Measurements from ENCODE around the gene CDHR2.

Gene CDHR2

DNA sequence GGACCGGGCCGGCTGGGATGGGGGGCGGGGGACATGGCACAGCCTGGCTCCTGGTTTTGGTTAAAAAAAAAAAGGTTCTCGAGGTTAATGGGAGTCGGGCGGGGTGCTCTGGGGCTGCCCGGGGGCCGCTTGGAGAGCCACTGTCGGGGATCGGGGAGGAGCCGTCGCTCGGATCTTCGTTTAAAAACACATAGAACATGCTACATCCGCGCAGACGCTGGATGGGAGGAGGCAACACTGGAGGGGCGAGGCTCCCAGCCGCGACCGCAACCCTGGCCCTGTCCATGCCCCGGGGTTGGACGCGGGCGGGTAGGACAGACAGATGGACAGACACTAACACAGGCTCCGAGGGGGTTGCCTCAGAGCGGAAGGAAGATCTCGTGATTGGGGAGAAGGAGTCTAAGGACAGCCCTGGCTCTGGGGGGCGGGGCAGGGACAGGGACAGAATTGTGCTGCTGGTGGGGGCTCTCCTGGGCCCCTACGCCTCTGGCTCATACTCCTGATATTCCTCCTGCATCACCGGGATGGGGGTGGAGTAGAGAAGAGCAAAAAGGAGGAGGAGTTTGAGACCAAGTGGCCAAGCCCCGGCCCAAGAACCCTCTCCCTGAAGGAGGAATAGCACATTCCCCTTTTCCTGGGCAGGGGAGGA is 71.3 kb downstream of the CDHR2 start:
- TF ChIP-seq YY1 (IDR thresholded peaks at IDR 0.05; ENCODE audit: low read depth) = no peak
- no peak for TF ChIP-seq MAX (IDR thresholded peaks at IDR 0.05)
- TF ChIP-seq, protein P1, sequence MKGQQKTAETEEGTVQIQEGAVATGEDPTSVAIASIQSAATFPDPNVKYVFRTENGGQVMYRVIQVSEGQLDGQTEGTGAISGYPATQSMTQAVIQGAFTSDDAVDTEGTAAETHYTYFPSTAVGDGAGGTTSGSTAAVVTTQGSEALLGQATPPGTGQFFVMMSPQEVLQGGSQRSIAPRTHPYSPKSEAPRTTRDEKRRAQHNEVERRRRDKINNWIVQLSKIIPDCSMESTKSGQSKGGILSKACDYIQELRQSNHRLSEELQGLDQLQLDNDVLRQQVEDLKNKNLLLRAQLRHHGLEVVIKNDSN (IDR thresholded peaks at IDR 0.05) = no peak
- TF ChIP-seq TEAD4 (IDR thresholded peaks at IDR 0.05) = no peak
- no peak for TF ChIP-seq FOXM1 (IDR thresholded peaks at IDR 0.05; ENCODE audit: borderline replicate concordance, low read depth)
- TF ChIP-seq, protein P2, sequence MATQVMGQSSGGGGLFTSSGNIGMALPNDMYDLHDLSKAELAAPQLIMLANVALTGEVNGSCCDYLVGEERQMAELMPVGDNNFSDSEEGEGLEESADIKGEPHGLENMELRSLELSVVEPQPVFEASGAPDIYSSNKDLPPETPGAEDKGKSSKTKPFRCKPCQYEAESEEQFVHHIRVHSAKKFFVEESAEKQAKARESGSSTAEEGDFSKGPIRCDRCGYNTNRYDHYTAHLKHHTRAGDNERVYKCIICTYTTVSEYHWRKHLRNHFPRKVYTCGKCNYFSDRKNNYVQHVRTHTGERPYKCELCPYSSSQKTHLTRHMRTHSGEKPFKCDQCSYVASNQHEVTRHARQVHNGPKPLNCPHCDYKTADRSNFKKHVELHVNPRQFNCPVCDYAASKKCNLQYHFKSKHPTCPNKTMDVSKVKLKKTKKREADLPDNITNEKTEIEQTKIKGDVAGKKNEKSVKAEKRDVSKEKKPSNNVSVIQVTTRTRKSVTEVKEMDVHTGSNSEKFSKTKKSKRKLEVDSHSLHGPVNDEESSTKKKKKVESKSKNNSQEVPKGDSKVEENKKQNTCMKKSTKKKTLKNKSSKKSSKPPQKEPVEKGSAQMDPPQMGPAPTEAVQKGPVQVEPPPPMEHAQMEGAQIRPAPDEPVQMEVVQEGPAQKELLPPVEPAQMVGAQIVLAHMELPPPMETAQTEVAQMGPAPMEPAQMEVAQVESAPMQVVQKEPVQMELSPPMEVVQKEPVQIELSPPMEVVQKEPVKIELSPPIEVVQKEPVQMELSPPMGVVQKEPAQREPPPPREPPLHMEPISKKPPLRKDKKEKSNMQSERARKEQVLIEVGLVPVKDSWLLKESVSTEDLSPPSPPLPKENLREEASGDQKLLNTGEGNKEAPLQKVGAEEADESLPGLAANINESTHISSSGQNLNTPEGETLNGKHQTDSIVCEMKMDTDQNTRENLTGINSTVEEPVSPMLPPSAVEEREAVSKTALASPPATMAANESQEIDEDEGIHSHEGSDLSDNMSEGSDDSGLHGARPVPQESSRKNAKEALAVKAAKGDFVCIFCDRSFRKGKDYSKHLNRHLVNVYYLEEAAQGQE (IDR thresholded peaks at IDR 0.05; ENCODE audit: low read depth) = no peak
- no peak for TF ChIP-seq TAF1 (IDR thresholded peaks at IDR 0.05; ENCODE audit: low read depth)
- no peak for TF ChIP-seq NFIC (IDR thresholded peaks at IDR 0.05)
- TF ChIP-seq CEBPB (IDR thresholded peaks at IDR 0.05) = no peak
- TF ChIP-seq RAD21 (IDR thresholded peaks at IDR 0.05; ENCODE audit: low read depth) = no peak
- TF ChIP-seq EP300 (IDR thresholded peaks at IDR 0.05; ENCODE audit: borderline replicate concordance) = no peak
- TF ChIP-seq EGR1 (IDR thresholded peaks at IDR 0.05) = no peak
- no peak for TF ChIP-seq TCF12 (IDR thresholded peaks at IDR 0.05; ENCODE audit: low read depth)

DNA sequence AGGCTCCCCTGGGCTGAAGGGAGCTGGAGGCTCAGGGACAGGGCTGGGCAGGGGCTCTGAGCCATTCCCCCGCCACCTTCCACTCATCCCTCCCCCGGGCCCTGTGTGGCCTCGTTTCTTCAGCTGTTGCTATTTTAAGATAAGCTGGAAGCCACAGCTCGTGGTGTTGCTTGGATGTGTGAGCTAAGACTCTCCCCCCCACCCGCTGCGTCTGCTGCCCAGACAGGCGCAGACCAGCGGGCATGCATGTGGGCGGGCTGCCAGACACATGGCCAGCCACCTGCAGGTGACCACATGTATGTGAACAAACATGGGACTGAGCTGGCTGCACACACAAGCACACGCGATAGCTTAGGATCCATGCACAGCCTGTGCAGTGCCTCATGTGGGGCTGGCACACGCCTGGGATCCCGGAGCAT is 72.5 kb downstream of the CDHR2 start:
- TF ChIP-seq CEBPB (IDR thresholded peaks at IDR 0.05) (no peak), EGR1 (IDR thresholded peaks at IDR 0.05) (no peak), TAF1 (IDR thresholded peaks at IDR 0.05; ENCODE audit: low read depth) (no peak), TCF12 (IDR thresholded peaks at IDR 0.05; ENCODE audit: low read depth) (no peak)
- TF ChIP-seq, protein P1 (IDR thresholded peaks at IDR 0.05) = no peak

- TF ChIP-seq CREB1 (IDR thresholded peaks at IDR 0.05; ENCODE audit: low read depth) = no peak
- TF ChIP-seq ZBTB7A (IDR thresholded peaks at IDR 0.05; ENCODE audit: low read depth) = no peak
- no peak for TF ChIP-seq TEAD4 (IDR thresholded peaks at IDR 0.05)
- TF ChIP-seq YY1 (IDR thresholded peaks at IDR 0.05; ENCODE audit: low read depth) = no peak
- no peak for TF ChIP-seq EGR1 (IDR thresholded peaks at IDR 0.05)
- no peak for TF ChIP-seq TCF12 (IDR thresholded peaks at IDR 0.05; ENCODE audit: low read depth)
Observed at GRCh38 chr5:176624142-176624541, 75.0 kb downstream of the CDHR2 start.

- TF ChIP-seq TAF1 (IDR thresholded peaks at IDR 0.05; ENCODE audit: low read depth) (no peak), FOXM1 (IDR thresholded peaks at IDR 0.05; ENCODE audit: borderline replicate concordance, low read depth) (no peak)
Observed at GRCh38 chr5:176624938-176625337, 75.8 kb downstream of the CDHR2 start.

- TF ChIP-seq TCF12 (IDR thresholded peaks at IDR 0.05; ENCODE audit: low read depth) = no peak
- TF ChIP-seq RAD21 (IDR thresholded peaks at IDR 0.05; ENCODE audit: low read depth) = no peak
- TF ChIP-seq YY1 (IDR thresholded peaks at IDR 0.05; ENCODE audit: low read depth) = no peak
Observed at GRCh38 chr5:176625512-176625911, 76.4 kb downstream of the CDHR2 start.

GRCh38 chr5:176625966-176626875 is 77.1 kb downstream of the CDHR2 start:
- TF ChIP-seq TAF1 (IDR thresholded peaks at IDR 0.05; ENCODE audit: low read depth) (no peak), ZBTB7A (IDR thresholded peaks at IDR 0.05; ENCODE audit: low read depth) (no peak), EGR1 (IDR thresholded peaks at IDR 0.05) (peak; percentile 74; the same call in 1 of the 2 replicates), MAX (IDR thresholded peaks at IDR 0.05) (peak; percentile 34; the same call in 1 of the 2 replicates)

DNA sequence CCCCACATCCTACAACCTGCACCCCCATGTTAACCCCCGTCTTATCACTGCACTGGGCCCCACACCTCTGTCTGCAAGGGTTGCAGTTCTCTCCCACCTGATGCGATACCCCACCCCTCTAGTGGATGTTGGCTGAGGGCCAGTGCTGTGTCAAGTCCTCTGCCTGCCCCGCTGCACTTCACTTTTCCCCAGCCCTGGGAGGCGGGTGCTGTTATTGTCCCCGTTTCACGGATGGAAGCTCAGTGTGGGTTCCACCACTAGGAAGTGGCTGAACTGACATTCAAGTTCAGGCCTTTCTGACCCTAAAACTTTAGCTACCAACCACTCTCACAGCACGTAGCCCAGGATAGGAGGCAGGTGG is 77.7 kb downstream of the CDHR2 start:
- peak; percentile 78 for TF ChIP-seq NFIC (IDR thresholded peaks at IDR 0.05)
- TF ChIP-seq FOXM1 (IDR thresholded peaks at IDR 0.05; ENCODE audit: borderline replicate concordance, low read depth) = no peak
- no peak for TF ChIP-seq TAF1 (IDR thresholded peaks at IDR 0.05; ENCODE audit: low read depth)
- no peak for TF ChIP-seq CEBPB (IDR thresholded peaks at IDR 0.05)

- TF ChIP-seq TEAD4 (IDR thresholded peaks at IDR 0.05) = no peak
- no peak for TF ChIP-seq MAX (IDR thresholded peaks at IDR 0.05)
- TF ChIP-seq EP300 (IDR thresholded peaks at IDR 0.05; ENCODE audit: borderline replicate concordance) = no peak
- TF ChIP-seq, protein P1 (IDR thresholded peaks at IDR 0.05) = no peak
- no peak for TF ChIP-seq EGR1 (IDR thresholded peaks at IDR 0.05)
- no peak for TF ChIP-seq RAD21 (IDR thresholded peaks at IDR 0.05; ENCODE audit: low read depth)
- no peak for TF ChIP-seq YY1 (IDR thresholded peaks at IDR 0.05; ENCODE audit: low read depth)
- TF ChIP-seq FOXM1 (IDR thresholded peaks at IDR 0.05; ENCODE audit: borderline replicate concordance, low read depth) = no peak
- TF ChIP-seq ZBTB7A (IDR thresholded peaks at IDR 0.05; ENCODE audit: low read depth) = no peak
- no peak for TF ChIP-seq CREB1 (IDR thresholded peaks at IDR 0.05; ENCODE audit: low read depth)
- TF ChIP-seq NFIC (IDR thresholded peaks at IDR 0.05) = no peak
Observed at GRCh38 chr5:176627582-176627981, 78.4 kb downstream of the CDHR2 start.
